Mesothelial cell of epicardium (in vitro differentiated cells): ENCODE measurements around the gene SLC16A10. TPM values are rescaled to one million over a fixed set of nuclear protein-coding genes. Genes with fewer than 3 reads are reported as not detected.

Experiments used
- DNase-seq, 2 experiments: peaks; one replicate each; pipeline ENCODE4 v3.0.0; 2021; ENCODE audit warnings: low spot score in 2 of 2; ENCODE audit not compliant: unreplicated experiment in 2 of 2
- H3K27ac Mint-ChIP-seq: 2 replicates; pipeline ENCODE4 v1.8.0; 2021; ENCODE audit warnings: mixed read lengths
- H3K27me3 Mint-ChIP-seq: 2 replicates; pipeline ENCODE4 v1.8.0; 2021; ENCODE audit warnings: low read depth, mixed read lengths
- H3K36me3 Mint-ChIP-seq: 2 replicates; pipeline ENCODE4 v1.8.0; 2021; ENCODE audit warnings: mixed read lengths
- H3K4me1 Mint-ChIP-seq: 2 replicates; pipeline ENCODE4 v1.8.0; 2021; ENCODE audit warnings: mixed read lengths
- H3K4me3 Mint-ChIP-seq: 2 replicates; pipeline ENCODE4 v1.8.0; 2021; ENCODE audit warnings: mild to moderate bottlenecking, moderate library complexity, mixed read lengths
- H3K9me3 Mint-ChIP-seq: 2 replicates; pipeline ENCODE4 v1.8.0; 2021; ENCODE audit warnings: mixed read lengths
- total RNA-seq: library from RNA; stranded (reverse); gene quantifications from 3 replicates; pipeline ENCODE4 v1.2.1, GENCODE V29; 2021
- TF ChIP-seq, protein P1 (sequence below): fragments of 200-600 bp; sonication (generic); IDR thresholded peaks from one replicate; pipeline ENCODE4 v1.5.0; 2021; ENCODE audit warnings: antibody characterized with exemption; ENCODE audit not compliant: unreplicated experiment

SLC16A10 gene
- total RNA-seq, 1 donor from 2014 or later = 18.0 TPM

DNA sequence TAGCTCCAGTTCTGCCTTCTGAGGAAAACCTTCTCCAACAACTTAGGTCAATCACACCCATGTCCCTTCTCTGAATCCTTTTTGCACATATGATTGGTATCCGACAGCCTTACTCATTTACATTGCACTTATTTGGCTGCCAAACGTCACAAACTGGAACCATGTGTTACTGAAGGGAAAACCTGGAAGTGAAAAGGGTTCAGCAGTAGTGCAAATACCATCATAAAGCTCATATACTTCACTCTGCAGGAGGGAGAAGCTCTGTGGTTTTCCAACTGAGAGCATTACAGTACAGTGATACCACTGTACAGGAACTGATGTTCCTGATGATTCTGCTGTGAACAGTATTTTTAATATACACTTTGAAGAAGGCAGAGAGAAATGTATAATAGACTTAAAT is 87.8 kb downstream of the SLC16A10 start:
- no peaks in the 10 kb centered on the region for H3K27me3 Mint-ChIP-seq
- no peak overlapping the region for H3K4me3 Mint-ChIP-seq
- no peaks in the 10 kb centered on the region for H3K36me3 Mint-ChIP-seq
- no peak overlapping the region for H3K27ac Mint-ChIP-seq
- TF ChIP-seq, protein P1, sequence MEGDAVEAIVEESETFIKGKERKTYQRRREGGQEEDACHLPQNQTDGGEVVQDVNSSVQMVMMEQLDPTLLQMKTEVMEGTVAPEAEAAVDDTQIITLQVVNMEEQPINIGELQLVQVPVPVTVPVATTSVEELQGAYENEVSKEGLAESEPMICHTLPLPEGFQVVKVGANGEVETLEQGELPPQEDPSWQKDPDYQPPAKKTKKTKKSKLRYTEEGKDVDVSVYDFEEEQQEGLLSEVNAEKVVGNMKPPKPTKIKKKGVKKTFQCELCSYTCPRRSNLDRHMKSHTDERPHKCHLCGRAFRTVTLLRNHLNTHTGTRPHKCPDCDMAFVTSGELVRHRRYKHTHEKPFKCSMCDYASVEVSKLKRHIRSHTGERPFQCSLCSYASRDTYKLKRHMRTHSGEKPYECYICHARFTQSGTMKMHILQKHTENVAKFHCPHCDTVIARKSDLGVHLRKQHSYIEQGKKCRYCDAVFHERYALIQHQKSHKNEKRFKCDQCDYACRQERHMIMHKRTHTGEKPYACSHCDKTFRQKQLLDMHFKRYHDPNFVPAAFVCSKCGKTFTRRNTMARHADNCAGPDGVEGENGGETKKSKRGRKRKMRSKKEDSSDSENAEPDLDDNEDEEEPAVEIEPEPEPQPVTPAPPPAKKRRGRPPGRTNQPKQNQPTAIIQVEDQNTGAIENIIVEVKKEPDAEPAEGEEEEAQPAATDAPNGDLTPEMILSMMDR = no peak
- DNase-seq = no peak
- H3K9me3 Mint-ChIP-seq = peaks cover 3% of the 10 kb centered on the region
- peaks cover 12% of the 10 kb centered on the region for H3K4me1 Mint-ChIP-seq

DNA sequence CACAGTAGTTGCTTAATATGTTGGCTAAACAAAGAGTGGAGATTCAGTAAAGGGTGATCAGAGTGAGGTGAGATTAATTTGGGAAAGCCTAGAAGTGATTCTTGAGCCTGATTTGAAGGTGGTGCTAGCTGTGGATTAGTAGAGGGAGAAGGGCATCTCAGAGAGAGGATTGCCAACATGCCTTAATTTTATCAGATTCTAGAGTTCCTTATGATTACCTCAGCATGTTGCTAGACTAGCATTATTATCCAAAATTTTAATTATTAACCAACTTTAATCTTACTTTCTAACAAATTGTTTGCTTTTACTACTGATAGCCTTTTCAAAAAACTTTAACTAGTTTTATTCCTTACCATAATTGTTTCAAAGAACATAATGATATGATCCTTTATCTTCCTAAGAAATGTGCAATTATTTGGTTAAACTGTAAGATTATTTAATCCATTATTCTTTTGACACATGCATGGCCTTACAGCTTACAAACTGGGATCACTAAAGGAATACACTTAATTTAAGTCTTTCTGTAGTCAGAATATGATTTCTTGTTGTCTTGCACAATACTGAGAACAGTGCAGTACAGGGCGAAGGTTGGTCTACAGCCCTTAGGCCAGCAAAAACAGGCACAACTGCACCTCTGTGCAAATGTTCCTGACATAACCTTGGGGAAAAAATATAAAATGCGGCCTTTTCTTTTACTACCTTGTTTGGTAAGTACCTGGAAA is 88.9 kb downstream of the SLC16A10 start:
- no peak overlapping the region for H3K27ac Mint-ChIP-seq
- H3K4me3 Mint-ChIP-seq = no peak overlapping the region
- H3K9me3 Mint-ChIP-seq = peaks cover under 1% of the 10 kb centered on the region
- no peaks in the 10 kb centered on the region for H3K36me3 Mint-ChIP-seq
- TF ChIP-seq, protein P1 = no peak
- no peak for DNase-seq
- no peaks in the 10 kb centered on the region for H3K27me3 Mint-ChIP-seq
- H3K4me1 Mint-ChIP-seq = peaks cover 12% of the 10 kb centered on the region

DNA sequence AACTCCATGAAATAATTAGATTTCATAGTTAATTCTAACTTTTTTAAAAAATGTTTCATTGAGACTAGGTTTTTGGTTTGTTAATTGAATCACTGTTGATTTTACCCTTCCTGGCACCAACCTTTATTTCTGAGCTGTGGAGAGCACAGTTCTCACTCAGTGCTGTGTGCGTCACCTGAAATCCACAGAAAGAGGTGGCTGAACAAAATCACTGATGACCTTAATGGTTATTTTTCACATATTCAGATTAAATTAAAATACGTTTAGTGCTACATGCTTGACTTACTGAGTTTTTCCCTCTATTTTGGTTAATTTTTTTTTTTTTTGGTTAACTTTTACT is 89.4 kb downstream of the SLC16A10 start:
- no peak overlapping the region for H3K4me3 Mint-ChIP-seq
- H3K36me3 Mint-ChIP-seq = no peaks in the 10 kb centered on the region
- H3K27ac Mint-ChIP-seq = no peak overlapping the region
- DNase-seq = no peak
- H3K4me1 Mint-ChIP-seq = peaks cover 12% of the 10 kb centered on the region
- no peaks in the 10 kb centered on the region for H3K9me3 Mint-ChIP-seq
- TF ChIP-seq, protein P1 = no peak
- no peaks in the 10 kb centered on the region for H3K27me3 Mint-ChIP-seq

DNA sequence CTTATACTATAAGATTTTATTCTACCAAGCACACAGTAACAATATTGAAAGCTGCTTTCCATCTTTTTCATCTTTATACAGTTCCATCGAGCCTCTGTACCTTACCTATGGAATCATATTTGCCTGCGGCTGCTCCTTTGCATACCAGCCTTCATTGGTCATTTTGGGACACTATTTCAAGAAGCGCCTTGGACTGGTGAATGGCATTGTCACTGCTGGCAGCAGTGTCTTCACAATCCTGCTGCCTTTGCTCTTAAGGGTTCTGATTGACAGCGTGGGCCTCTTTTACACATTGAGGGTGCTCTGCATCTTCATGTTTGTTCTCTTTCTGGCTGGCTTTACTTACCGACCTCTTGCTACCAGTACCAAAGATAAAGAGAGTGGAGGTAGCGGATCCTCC is 89.8 kb downstream of the SLC16A10 start:
- no peaks in the 10 kb centered on the region for H3K36me3 Mint-ChIP-seq
- no peaks in the 10 kb centered on the region for H3K27me3 Mint-ChIP-seq
- no peaks in the 10 kb centered on the region for H3K9me3 Mint-ChIP-seq
- H3K4me3 Mint-ChIP-seq = no peak overlapping the region
- peaks cover 10% of the 10 kb centered on the region for H3K4me1 Mint-ChIP-seq
- H3K27ac Mint-ChIP-seq = no peak overlapping the region
- no peak for DNase-seq
- TF ChIP-seq, protein P1 = no peak

DNA sequence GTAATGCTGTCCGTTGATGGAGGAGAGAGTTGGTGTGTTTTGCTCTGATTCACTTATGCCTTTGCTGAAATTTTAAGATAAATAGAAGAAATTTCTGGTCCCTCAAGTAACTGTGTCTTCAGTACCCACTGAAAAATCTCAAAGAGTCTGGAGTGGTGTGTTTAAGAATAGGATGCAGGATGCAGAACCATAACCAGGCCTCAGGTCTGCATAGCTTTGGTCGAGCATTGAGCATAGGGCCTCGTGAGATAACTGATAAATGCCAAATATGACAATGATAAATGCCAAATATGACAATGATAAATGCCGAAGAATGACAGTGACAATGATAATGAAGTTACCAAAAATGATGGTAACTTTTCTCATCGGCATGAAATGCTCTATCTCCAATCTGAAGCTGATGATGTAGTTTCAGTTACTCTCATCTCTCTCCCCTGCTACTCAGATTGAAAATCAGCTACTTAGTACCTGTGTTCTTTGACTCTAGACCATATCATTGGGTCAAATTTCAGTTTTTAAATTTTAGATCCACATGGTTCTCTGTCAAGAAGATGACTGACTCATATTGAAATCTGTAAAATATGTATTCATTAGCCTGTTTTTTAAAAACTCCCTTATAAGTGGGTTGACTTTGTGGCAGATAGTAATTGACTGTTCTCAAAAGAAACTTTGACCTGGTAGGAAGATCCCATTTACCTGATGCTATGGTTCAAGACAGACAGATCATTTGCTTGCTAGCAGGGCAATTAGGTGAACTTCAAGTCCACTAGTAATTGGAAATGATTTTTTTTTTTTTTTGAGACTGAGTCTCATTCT is 96.6 kb downstream of the SLC16A10 start:
- TF ChIP-seq, protein P1 = no peak
- no peaks in the 10 kb centered on the region for H3K27me3 Mint-ChIP-seq
- no peak overlapping the region for H3K27ac Mint-ChIP-seq
- H3K4me1 Mint-ChIP-seq = no peaks in the 10 kb centered on the region
- DNase-seq = no peak
- H3K4me3 Mint-ChIP-seq = no peak overlapping the region
- no peaks in the 10 kb centered on the region for H3K9me3 Mint-ChIP-seq
- peaks cover 14% of the 10 kb centered on the region for H3K36me3 Mint-ChIP-seq
